ENCODE data around the gene GRIP1. TPM values are rescaled to one million over a fixed set of nuclear protein-coding genes. Genes with fewer than 3 reads are reported as not detected.

The GRIP1 gene
- total RNA-seq, 2 experiments from 2014 or later = 0.85 to 1.6 TPM

GRCh38 chr12:66552716-66553115 lies 126.2 kb downstream of the GRIP1 start:
- H3K9me3 Mint-ChIP-seq = peaks cover 3% of the 10 kb centered on the region
- ChIA-PET POLR2A (no interaction called here), CTCF (no interaction called here)
- H3K4me1 Mint-ChIP-seq = no peaks in the 10 kb centered on the region
- H3K36me3 Mint-ChIP-seq (ENCODE audit: low read depth) = no peaks in the 10 kb centered on the region
- no peaks in the 10 kb centered on the region for H3K27me3 Mint-ChIP-seq
- H3K27ac Mint-ChIP-seq = no peak overlapping the region
- H3K4me3 Mint-ChIP-seq = no peak overlapping the region
- no peak for DNase-seq

- H3K9me3 Mint-ChIP-seq = no peaks in the 10 kb centered on the region
- H3K4me1 Mint-ChIP-seq = no peaks in the 10 kb centered on the region
- ChIA-PET CTCF (no interaction called here), POLR2A (no interaction called here)
- no peak overlapping the region for H3K4me3 Mint-ChIP-seq
- no peaks in the 10 kb centered on the region for H3K36me3 Mint-ChIP-seq (ENCODE audit: low read depth)
- no peak for DNase-seq
- H3K27ac Mint-ChIP-seq = no peak overlapping the region
- no peaks in the 10 kb centered on the region for H3K27me3 Mint-ChIP-seq
Measured at GRCh38 chr12:66550626-66551025, 128.2 kb downstream of the GRIP1 start.

DNA sequence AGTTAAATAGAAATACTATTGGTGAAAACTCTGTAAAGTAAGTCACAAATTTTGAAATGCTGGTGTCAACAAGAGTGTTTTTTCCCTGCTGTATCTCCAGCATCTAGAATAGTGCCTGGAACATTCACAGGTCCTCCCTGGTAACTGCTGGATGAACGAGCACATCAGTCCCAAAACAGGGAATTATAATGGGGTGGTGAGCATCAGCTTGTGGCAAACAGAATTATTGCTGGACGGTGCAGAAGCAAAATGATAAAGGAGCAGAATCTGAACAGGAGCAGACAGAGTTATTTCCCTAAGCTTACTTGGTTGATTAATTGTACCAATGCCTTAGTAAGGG lies 129.9 kb downstream of the GRIP1 start:
- Mint-ChIP-seq H3K27ac (no peak overlapping the region), H3K4me3 (no peak overlapping the region), H3K27me3 (no peaks in the 10 kb centered on the region), H3K9me3 (no peaks in the 10 kb centered on the region), H3K4me1 (no peaks in the 10 kb centered on the region), H3K36me3 (ENCODE audit: low read depth) (no peaks in the 10 kb centered on the region)
- POLR2A ChIA-PET = no interaction called here
- CTCF ChIA-PET = no interaction called here
- DNase-seq = no peak

DNA sequence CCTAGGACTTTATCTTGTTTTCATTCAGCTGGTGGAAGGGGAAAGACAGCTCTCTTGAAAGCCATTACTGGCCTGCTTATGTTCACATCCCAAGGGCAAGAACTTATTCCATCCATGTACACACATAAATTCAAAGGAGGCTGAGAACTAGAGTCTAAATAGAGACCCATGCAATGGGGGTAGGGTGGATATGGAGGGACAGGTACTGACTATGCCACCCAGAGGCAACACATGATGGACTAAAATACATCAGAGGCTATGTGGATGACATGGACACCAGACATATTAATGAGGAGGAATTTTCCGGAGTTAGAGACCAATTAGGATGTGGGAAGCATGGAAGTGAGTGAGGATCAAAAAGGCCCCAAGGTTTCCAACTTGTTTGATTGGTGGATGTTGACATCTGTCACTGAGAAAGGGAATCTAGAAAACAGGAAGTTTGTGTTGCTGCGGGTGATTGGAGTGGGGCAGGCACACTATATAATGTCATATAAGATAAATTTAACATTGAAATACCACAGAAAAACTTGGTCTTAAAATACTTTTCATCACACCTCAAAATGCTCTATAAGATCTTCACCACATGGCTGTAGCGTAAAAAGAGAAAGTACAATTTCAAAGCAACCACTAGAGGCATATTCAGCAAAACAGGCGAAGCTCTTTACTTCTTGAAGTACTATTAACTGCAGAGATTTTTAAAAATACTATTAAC lies 130.4 kb downstream of the GRIP1 start:
- H3K27me3 Mint-ChIP-seq = no peaks in the 10 kb centered on the region
- DNase-seq = no peak
- H3K9me3 Mint-ChIP-seq = no peaks in the 10 kb centered on the region
- no peak overlapping the region for H3K4me3 Mint-ChIP-seq
- CTCF ChIA-PET = no interaction called here
- H3K36me3 Mint-ChIP-seq (ENCODE audit: low read depth) = no peaks in the 10 kb centered on the region
- H3K27ac Mint-ChIP-seq = no peak overlapping the region
- no peaks in the 10 kb centered on the region for H3K4me1 Mint-ChIP-seq
- POLR2A ChIA-PET = no interaction called here

- H3K27me3 Mint-ChIP-seq = no peaks in the 10 kb centered on the region
- no peak overlapping the region for H3K27ac Mint-ChIP-seq
- H3K36me3 Mint-ChIP-seq (ENCODE audit: low read depth) = no peaks in the 10 kb centered on the region
- CTCF ChIA-PET = no interaction called here
- POLR2A ChIA-PET = no interaction called here
- H3K4me1 Mint-ChIP-seq = no peaks in the 10 kb centered on the region
- no peak for DNase-seq
- H3K9me3 Mint-ChIP-seq = no peaks in the 10 kb centered on the region
- H3K4me3 Mint-ChIP-seq = no peak overlapping the region
Measured at GRCh38 chr12:66541426-66541825, 137.4 kb downstream of the GRIP1 start.

DNA sequence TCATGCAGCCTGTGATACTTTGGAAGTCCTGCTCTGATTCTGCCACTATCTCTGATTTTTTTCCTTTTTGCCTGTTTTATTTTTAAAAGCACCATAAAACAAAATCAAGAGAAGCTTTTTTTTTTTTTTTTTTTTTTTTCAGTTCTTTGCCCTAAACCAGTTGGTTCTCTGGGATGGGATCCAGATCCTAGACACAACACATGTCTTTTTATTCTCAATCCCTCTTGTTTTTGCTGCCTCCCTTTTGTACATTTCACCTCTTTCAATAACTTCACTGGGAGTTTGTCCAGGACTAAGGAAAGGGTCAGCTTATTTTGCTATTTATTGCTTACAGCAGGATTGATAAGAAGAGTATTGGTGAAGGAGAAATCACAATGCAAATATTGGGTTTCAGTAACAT lies 139.4 kb downstream of the GRIP1 start:
- no peaks in the 10 kb centered on the region for H3K9me3 Mint-ChIP-seq
- ChIA-PET POLR2A (no interaction called here), CTCF (no interaction called here)
- no peaks in the 10 kb centered on the region for H3K36me3 Mint-ChIP-seq (ENCODE audit: low read depth)
- H3K27ac Mint-ChIP-seq = no peak overlapping the region
- H3K4me3 Mint-ChIP-seq = no peak overlapping the region
- H3K27me3 Mint-ChIP-seq = no peaks in the 10 kb centered on the region
- DNase-seq = no peak
- no peaks in the 10 kb centered on the region for H3K4me1 Mint-ChIP-seq

DNA sequence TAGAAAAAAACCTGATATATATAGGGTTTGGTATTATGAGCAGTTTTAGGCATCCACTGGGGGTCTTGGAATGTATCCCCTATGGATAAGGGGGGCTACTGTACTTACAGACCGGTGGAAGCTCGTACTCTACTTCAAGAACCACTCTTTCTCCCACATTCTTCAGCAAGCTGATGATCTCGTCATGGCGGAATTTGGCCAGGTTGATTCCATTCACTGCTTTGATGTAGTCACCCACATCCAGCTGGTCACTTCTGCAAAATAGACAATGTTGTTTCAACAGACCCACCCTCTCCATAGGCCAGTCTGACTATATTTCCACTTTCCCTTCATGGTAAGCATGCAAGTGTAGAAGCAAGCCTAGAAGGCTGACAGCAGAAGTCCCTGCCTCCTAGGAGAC lies 139.9 kb downstream of the GRIP1 start:
- no peaks in the 10 kb centered on the region for H3K36me3 Mint-ChIP-seq (ENCODE audit: low read depth)
- no peak overlapping the region for H3K27ac Mint-ChIP-seq
- DNase-seq = no peak
- CTCF ChIA-PET = no interaction called here
- H3K9me3 Mint-ChIP-seq = no peaks in the 10 kb centered on the region
- H3K27me3 Mint-ChIP-seq = no peaks in the 10 kb centered on the region
- H3K4me1 Mint-ChIP-seq = no peaks in the 10 kb centered on the region
- no peak overlapping the region for H3K4me3 Mint-ChIP-seq
- POLR2A ChIA-PET = no interaction called here

- Mint-ChIP-seq H3K4me1 (no peaks in the 10 kb centered on the region), H3K27me3 (no peaks in the 10 kb centered on the region), H3K9me3 (no peaks in the 10 kb centered on the region), H3K27ac (no peak overlapping the region), H3K4me3 (no peak overlapping the region), H3K36me3 (ENCODE audit: low read depth) (no peaks in the 10 kb centered on the region)
- CTCF ChIA-PET = no interaction called here
- POLR2A ChIA-PET = no interaction called here
- DNase-seq = no peak
Measured at GRCh38 chr12:66537876-66538275, 141.0 kb downstream of the GRIP1 start.

DNA sequence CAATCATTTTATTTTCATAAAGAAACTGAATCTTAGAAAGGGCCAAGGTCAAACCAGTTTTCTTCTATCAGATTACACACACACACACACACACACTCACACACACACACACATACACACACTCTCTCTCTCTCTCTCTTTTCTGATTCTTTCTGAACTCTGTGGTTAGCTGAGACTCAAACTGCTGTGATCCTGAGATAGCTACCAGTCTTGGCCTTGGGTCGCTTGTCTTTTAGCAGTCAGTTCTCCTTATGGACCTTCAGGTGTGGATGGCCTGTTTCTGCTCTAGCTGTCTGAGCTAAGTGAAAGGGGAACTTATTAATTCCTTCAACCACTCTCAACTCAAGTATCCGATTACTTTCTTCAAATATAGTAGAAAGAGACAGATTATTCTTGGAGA lies 145.1 kb downstream of the GRIP1 start:
- H3K4me3 Mint-ChIP-seq = no peak overlapping the region
- no peak for DNase-seq
- no peaks in the 10 kb centered on the region for H3K36me3 Mint-ChIP-seq (ENCODE audit: low read depth)
- ChIA-PET POLR2A (no interaction called here), CTCF (no interaction called here)
- no peaks in the 10 kb centered on the region for H3K4me1 Mint-ChIP-seq
- H3K27ac Mint-ChIP-seq = no peak overlapping the region
- no peaks in the 10 kb centered on the region for H3K27me3 Mint-ChIP-seq
- H3K9me3 Mint-ChIP-seq = no peaks in the 10 kb centered on the region

- H3K9me3 Mint-ChIP-seq = no peaks in the 10 kb centered on the region
- H3K4me3 Mint-ChIP-seq = no peak overlapping the region
- ChIA-PET POLR2A (no interaction called here), CTCF (no interaction called here)
- H3K27me3 Mint-ChIP-seq = no peaks in the 10 kb centered on the region
- no peaks in the 10 kb centered on the region for H3K36me3 Mint-ChIP-seq (ENCODE audit: low read depth)
- DNase-seq = no peak
- no peaks in the 10 kb centered on the region for H3K4me1 Mint-ChIP-seq
- no peak overlapping the region for H3K27ac Mint-ChIP-seq
Measured at GRCh38 chr12:66531766-66532165, 147.1 kb downstream of the GRIP1 start.

- Mint-ChIP-seq H3K27ac (no peak overlapping the region), H3K27me3 (no peaks in the 10 kb centered on the region), H3K36me3 (ENCODE audit: low read depth) (no peaks in the 10 kb centered on the region), H3K4me3 (no peak overlapping the region), H3K4me1 (no peaks in the 10 kb centered on the region), H3K9me3 (no peaks in the 10 kb centered on the region)
- CTCF ChIA-PET = no interaction called here
- POLR2A ChIA-PET = no interaction called here
- no peak for DNase-seq
Measured at GRCh38 chr12:66529934-66530333, 148.9 kb downstream of the GRIP1 start.

- peaks cover 2% of the 10 kb centered on the region for H3K9me3 Mint-ChIP-seq
- no peak overlapping the region for H3K27ac Mint-ChIP-seq
- H3K36me3 Mint-ChIP-seq (ENCODE audit: low read depth) = no peaks in the 10 kb centered on the region
- no peaks in the 10 kb centered on the region for H3K27me3 Mint-ChIP-seq
- DNase-seq = no peak
- H3K4me1 Mint-ChIP-seq = no peaks in the 10 kb centered on the region
- CTCF ChIA-PET = no interaction called here
- POLR2A ChIA-PET = no interaction called here
- H3K4me3 Mint-ChIP-seq = no peak overlapping the region
Measured at GRCh38 chr12:66516561-66516960, 162.3 kb downstream of the GRIP1 start.

DNA sequence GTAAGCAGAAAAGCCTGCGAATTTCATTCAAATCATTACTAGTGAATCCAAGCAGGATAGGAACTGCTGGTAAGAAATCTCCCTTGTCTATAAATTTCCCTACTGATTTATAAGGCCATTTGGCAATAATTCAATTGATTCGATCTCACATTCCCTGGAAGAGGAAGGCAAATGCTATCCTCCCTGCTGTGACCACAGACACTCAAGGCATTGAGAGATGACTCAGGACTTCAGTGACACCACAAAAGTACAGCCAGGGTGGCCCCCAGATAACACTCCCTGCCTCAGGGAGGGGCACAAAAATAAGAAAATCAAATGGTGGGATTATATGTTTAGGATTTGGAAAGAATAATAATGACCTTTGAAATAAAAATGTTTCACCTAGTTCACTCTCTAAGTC lies 162.7 kb downstream of the GRIP1 start:
- no peak overlapping the region for H3K27ac Mint-ChIP-seq
- no peak overlapping the region for H3K4me3 Mint-ChIP-seq
- ChIA-PET POLR2A (no interaction called here), CTCF (no interaction called here)
- H3K4me1 Mint-ChIP-seq = no peaks in the 10 kb centered on the region
- no peaks in the 10 kb centered on the region for H3K27me3 Mint-ChIP-seq
- no peak for DNase-seq
- no peaks in the 10 kb centered on the region for H3K36me3 Mint-ChIP-seq (ENCODE audit: low read depth)
- peaks cover 2% of the 10 kb centered on the region for H3K9me3 Mint-ChIP-seq

DNA sequence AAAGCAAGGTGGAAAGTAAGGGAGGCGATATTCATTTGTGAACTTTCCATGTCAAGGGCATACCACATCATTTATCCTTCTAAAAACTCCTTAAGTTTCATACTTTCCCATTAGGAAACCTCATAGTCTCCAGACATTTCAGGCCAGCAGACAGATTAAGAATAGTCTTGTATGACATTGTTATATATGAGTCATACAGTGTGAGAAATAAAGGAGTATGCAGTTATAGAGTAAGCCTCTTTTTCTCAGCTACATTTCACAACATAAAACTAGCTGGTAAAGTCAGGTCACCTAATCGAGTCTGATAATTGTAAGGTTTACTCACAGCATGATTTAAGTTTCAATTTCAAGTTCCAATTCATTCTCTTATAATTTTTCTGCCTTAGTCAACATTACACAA lies 164.3 kb downstream of the GRIP1 start:
- DNase-seq = no peak
- Mint-ChIP-seq H3K4me3 (no peak overlapping the region), H3K36me3 (ENCODE audit: low read depth) (no peaks in the 10 kb centered on the region), H3K27ac (no peak overlapping the region), H3K27me3 (no peaks in the 10 kb centered on the region), H3K9me3 (no peaks in the 10 kb centered on the region), H3K4me1 (no peaks in the 10 kb centered on the region)
- ChIA-PET POLR2A (no interaction called here), CTCF (no interaction called here)

GRCh38 chr12:66508025-66508424 lies 170.9 kb downstream of the GRIP1 start:
- no peak for DNase-seq
- no peaks in the 10 kb centered on the region for H3K27me3 Mint-ChIP-seq
- H3K4me1 Mint-ChIP-seq = no peaks in the 10 kb centered on the region
- no peaks in the 10 kb centered on the region for H3K36me3 Mint-ChIP-seq (ENCODE audit: low read depth)
- ChIA-PET CTCF (no interaction called here), POLR2A (no interaction called here)
- no peaks in the 10 kb centered on the region for H3K9me3 Mint-ChIP-seq
- H3K27ac Mint-ChIP-seq = no peak overlapping the region
- H3K4me3 Mint-ChIP-seq = no peak overlapping the region
